Astrocyte (in vitro differentiated cells and primary cell): ENCODE results near the gene RPAP3.

Experiments
- CTCF ChIP-seq: IDR thresholded peaks from 2 replicates; pipeline ENCODE4 v1.5.1; 2011; ENCODE audit warnings: low read depth, mild to moderate bottlenecking, inconsistent platforms, low read length, moderate library complexity; ENCODE audit not compliant: insufficient read depth
- EZH2 ChIP-seq: IDR thresholded peaks from 2 replicates; pipeline ENCODE4 v1.6.1; 2012; ENCODE audit warnings: mild to moderate bottlenecking, low read length, inconsistent platforms; ENCODE audit not compliant: insufficient read depth

GRCh38 chr12:47717443-47718193, 11.8 kb upstream of the RPAP3 start:
- TF ChIP-seq CTCF = peak; percentile 86
- TF ChIP-seq EZH2 = no peak
